HUES6 (cell line): ENCODE measurements around the gene ERBIN.

Experiments used
- H3K27ac ChIP-seq: 2 replicates; pipeline ENCODE4 v1.7.0; 2013; ENCODE audit warnings: low read depth, mild to moderate bottlenecking, low read length, inconsistent platforms
- H3K27me3 ChIP-seq: 2 replicates; pipeline ENCODE4 v1.6.1; 2013; ENCODE audit warnings: low read length; ENCODE audit not compliant: control insufficient read depth, insufficient read depth
- H3K36me3 ChIP-seq: 2 replicates; pipeline ENCODE4 v1.6.1; 2013; ENCODE audit warnings: low read length; ENCODE audit not compliant: control insufficient read depth, insufficient read depth
- H3K4me1 ChIP-seq: 2 replicates; pipeline ENCODE4 v1.6.1; 2013; ENCODE audit warnings: low read length; ENCODE audit not compliant: control insufficient read depth, insufficient read depth
- H3K4me3 ChIP-seq: 2 replicates; pipeline ENCODE4 v1.5.1; 2013; ENCODE audit warnings: low read depth, low read length
- H3K9ac ChIP-seq: one replicate; pipeline ENCODE4 v1.6.1; 2013; ENCODE audit warnings: mild to moderate bottlenecking, low read length
- H3K9me3 ChIP-seq: 2 replicates; pipeline ENCODE4 v1.6.1; 2013; ENCODE audit warnings: low read depth, low read length; ENCODE audit not compliant: control insufficient read depth, insufficient read depth

ERBIN gene

GRCh38 chr5:65893749-65894430 lies 32.5 kb upstream of the ERBIN start:
- H3K9ac ChIP-seq = no peak overlapping the region
- no peak overlapping the region for H3K4me3 ChIP-seq
- no peak overlapping the region for H3K27ac ChIP-seq
- no peaks in the 10 kb centered on the region for H3K27me3 ChIP-seq
- H3K9me3 ChIP-seq = no peaks in the 10 kb centered on the region
- no peaks in the 10 kb centered on the region for H3K36me3 ChIP-seq
- H3K4me1 ChIP-seq = peaks cover 10% of the 10 kb centered on the region

DNA sequence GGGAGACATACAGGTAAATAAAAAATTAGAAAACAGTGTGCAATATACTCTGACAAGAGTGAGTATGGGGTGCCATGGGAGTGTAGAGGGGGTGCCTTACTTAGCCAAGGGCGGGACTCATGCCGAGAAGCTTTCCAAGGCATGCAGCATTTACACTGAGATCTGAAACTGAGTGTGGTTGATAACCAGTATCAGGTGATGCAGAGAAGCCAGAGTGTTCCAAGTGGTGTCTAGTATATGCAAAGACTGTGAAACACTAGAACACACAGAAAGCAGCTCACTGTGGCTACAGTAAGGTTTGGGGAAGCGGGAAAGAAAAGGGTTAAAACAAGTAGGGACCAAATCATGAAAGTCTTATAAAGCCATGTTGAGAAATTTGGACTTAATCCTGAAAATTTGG lies 30.5 kb upstream of the ERBIN start:
- Histone ChIP-seq H3K4me3 (no peak overlapping the region), H3K4me1 (peaks cover 10% of the 10 kb centered on the region), H3K36me3 (no peaks in the 10 kb centered on the region), H3K9me3 (no peaks in the 10 kb centered on the region), H3K9ac (no peak overlapping the region), H3K27me3 (no peaks in the 10 kb centered on the region), H3K27ac (no peak overlapping the region)

- Histone ChIP-seq H3K9ac (no peak overlapping the region), H3K9me3 (no peaks in the 10 kb centered on the region), H3K36me3 (no peaks in the 10 kb centered on the region), H3K27ac (no peak overlapping the region), H3K4me1 (no peaks in the 10 kb centered on the region), H3K27me3 (no peaks in the 10 kb centered on the region), H3K4me3 (no peak overlapping the region)
These were observed 25.6 kb upstream of the ERBIN start for GRCh38 chr5:65900746-65901145.

DNA sequence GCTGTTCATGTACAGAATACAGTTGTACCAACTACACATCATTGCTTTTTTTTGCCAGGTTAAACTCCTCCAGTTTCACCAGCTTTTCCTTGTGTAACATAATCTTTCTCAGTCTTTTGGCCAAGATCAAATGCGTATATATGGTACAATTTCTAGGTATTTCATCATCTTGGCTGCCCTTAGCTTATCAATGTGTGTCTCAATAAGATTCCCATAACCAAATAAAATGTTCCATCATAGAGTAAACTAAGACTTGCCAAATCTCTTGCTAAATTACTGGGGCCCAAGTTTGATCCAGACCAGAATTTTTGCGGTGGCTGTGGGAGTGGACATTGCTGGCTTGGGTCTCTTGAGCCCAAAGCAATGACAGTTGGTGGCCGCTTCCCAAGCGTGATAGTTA lies 24.3 kb upstream of the ERBIN start:
- H3K36me3 ChIP-seq = no peaks in the 10 kb centered on the region
- H3K4me3 ChIP-seq = no peak overlapping the region
- H3K4me1 ChIP-seq = no peaks in the 10 kb centered on the region
- H3K27me3 ChIP-seq = no peaks in the 10 kb centered on the region
- H3K9me3 ChIP-seq = no peaks in the 10 kb centered on the region
- H3K27ac ChIP-seq = no peak overlapping the region
- no peak overlapping the region for H3K9ac ChIP-seq

- Histone ChIP-seq H3K9me3 (no peaks in the 10 kb centered on the region), H3K27ac (no peak overlapping the region), H3K27me3 (no peaks in the 10 kb centered on the region), H3K4me3 (no peak overlapping the region), H3K9ac (no peak overlapping the region), H3K36me3 (no peaks in the 10 kb centered on the region), H3K4me1 (no peaks in the 10 kb centered on the region)
These were observed 22.8 kb upstream of the ERBIN start for GRCh38 chr5:65903581-65903980.

DNA sequence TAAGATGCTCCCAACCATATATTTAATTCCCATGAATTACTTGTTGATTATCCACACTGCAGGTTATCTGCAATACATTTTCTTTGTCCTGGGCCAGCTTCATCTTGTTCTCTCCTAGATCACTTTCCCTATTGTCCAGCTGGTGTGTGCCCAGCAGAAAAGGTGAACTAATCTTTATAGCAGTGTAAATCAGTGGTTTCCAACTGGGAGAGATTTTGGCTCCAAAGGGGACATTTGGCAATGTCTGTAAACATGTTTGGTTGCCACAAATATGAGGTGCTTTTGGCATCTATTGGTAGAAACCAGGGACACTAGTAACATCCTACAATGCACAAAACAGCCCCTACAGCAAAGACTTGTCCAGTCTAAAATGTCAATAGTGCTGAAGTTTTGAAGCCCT lies 20.1 kb upstream of the ERBIN start:
- Histone ChIP-seq H3K27ac (no peak overlapping the region), H3K4me1 (no peaks in the 10 kb centered on the region), H3K4me3 (no peak overlapping the region), H3K9ac (no peak overlapping the region), H3K27me3 (no peaks in the 10 kb centered on the region), H3K36me3 (no peaks in the 10 kb centered on the region), H3K9me3 (no peaks in the 10 kb centered on the region)

- Histone ChIP-seq H3K4me3 (no peak overlapping the region), H3K9me3 (no peaks in the 10 kb centered on the region), H3K9ac (no peak overlapping the region), H3K36me3 (no peaks in the 10 kb centered on the region), H3K4me1 (no peaks in the 10 kb centered on the region), H3K27ac (no peak overlapping the region), H3K27me3 (no peaks in the 10 kb centered on the region)
These were observed 19.2 kb upstream of the ERBIN start for GRCh38 chr5:65907135-65907534.

DNA sequence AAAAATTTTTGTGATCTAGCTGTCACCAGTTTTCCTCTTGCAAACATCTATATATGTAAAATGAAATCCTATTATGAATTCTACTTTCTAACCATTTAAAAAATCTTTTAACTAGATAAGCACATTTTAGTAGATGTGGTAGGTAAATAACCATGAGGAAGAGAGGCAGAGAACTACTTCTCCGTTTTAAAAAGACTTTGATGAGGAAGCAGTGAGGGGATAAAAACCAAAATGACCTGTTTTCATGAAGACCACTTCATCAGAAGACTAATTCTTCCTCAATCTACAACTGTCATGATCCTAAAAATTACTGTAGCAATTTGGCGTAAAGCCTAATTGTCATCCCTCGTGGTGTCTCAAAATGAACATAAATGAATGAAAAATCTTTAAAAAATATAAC lies 15.7 kb upstream of the ERBIN start:
- Histone ChIP-seq H3K36me3 (no peaks in the 10 kb centered on the region), H3K27me3 (no peaks in the 10 kb centered on the region), H3K4me1 (no peaks in the 10 kb centered on the region)

GRCh38 chr5:65912311-65912710 lies 14.1 kb upstream of the ERBIN start:
- Histone ChIP-seq H3K36me3 (no peaks in the 10 kb centered on the region), H3K27ac (no peak overlapping the region), H3K27me3 (no peaks in the 10 kb centered on the region), H3K9me3 (no peaks in the 10 kb centered on the region), H3K9ac (no peak overlapping the region), H3K4me1 (no peaks in the 10 kb centered on the region), H3K4me3 (no peak overlapping the region)

More for the DNA sequence above, 15.7 kb upstream of the ERBIN start:
- H3K9ac ChIP-seq = no peak overlapping the region
- no peak overlapping the region for H3K4me3 ChIP-seq
- H3K9me3 ChIP-seq = no peaks in the 10 kb centered on the region
- no peak overlapping the region for H3K27ac ChIP-seq

DNA sequence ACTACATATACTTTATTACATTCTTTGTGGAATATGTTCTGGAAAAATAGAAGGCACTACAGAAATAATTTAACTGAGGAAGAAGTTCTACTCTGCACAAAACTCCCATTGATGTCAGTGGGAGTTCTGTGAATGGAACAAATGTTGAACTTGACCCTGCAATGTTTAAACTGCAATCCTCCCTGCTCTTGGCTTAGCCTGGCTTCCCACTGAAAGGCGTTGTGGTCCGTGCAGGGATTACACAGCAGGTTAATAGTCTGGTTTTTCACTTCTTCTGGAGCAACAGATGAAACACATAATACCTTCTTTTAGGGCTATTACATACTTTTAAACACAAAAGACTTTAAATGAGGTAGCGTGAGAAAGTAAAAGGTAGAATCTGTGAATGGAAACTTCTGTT lies 12.9 kb upstream of the ERBIN start:
- H3K9me3 ChIP-seq = no peaks in the 10 kb centered on the region
- H3K27ac ChIP-seq = no peak overlapping the region
- no peaks in the 10 kb centered on the region for H3K27me3 ChIP-seq
- no peak overlapping the region for H3K4me3 ChIP-seq
- no peaks in the 10 kb centered on the region for H3K36me3 ChIP-seq
- H3K9ac ChIP-seq = no peak overlapping the region
- no peaks in the 10 kb centered on the region for H3K4me1 ChIP-seq

DNA sequence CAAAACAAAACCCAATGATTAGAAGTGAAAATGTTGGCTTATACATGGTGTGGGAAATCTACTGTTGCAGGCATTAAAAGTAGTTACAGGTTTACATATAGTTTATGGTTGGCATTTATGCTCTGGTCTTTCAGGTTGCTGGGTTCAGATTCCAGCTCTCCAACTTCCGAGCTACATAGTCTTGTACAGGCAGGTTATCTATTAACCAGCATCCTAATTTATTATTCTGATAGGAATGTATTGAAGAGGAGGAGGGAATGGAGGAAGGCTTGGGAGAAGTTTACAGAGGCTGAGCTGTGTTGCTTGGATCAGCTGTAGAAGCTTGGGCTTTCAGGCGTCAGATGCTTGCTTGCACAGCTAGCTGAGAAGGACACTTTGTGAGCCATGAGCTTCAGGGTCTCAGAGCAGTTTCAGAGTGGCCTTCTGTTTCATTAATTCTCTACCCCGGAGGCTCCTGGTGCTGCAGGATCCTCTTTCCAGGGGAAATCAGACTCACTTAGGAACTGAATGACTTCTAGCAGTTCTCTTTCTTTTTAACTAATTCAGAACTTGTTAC lies 11.7 kb upstream of the ERBIN start:
- no peaks in the 10 kb centered on the region for H3K27me3 ChIP-seq
- no peak overlapping the region for H3K4me3 ChIP-seq
- no peak overlapping the region for H3K27ac ChIP-seq
- H3K4me1 ChIP-seq = no peaks in the 10 kb centered on the region
- H3K9ac ChIP-seq = no peak overlapping the region
- no peaks in the 10 kb centered on the region for H3K9me3 ChIP-seq
- no peaks in the 10 kb centered on the region for H3K36me3 ChIP-seq
